Stimulated activated CD8-positive, alpha-beta memory T cell treated with anti-CD3 and anti-CD28 coated beads, Interleukin-12 subunit alpha, Interleukin-12 subunit beta, amount 100 ng/mL, for 24 hours (primary cell): ENCODE measurements around the gene BCAR3.

Experiments used
- DNase-seq: peaks from one replicate; pipeline ENCODE4 v3.0.0-alpha.2; 2020; ENCODE audit errors: extremely low read depth

The BCAR3 gene

DNA sequence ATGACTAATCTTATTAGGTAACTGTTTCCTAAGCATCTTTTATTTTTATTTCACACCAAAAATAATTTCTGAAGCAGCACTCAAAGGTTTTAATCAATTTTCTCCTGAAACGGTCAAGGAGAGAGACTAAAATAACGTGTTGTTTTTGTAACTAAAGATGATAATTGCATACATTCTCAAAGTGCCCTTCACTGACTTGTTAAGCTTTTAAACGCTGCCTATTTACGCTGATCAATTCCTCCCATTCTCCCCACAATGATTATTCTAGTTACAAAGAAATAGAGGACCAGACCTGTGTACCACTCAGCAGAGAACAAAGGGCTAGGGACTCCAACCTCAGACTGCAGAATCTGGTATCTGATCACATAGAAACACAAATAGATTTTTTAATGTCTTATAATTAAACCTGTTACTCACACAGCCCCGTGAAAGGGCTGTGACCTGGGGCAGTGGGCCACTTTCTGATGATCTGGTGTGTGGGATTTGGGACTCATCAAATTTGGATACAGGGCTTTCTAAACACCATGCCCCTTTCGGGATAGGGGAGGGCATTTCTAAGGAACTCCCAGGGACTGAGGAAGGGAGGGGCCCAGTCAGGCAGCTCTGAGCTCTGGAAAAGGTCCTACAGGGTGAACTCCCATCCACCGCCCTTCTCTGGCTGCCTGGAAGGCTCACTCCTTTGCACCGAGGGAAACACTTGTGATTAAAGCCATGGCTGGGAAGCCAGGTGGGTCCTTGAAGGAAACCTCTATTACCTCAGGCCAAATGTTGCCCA lies 65.2 kb downstream of the BCAR3 start:
- DNase-seq = no peak

DNA sequence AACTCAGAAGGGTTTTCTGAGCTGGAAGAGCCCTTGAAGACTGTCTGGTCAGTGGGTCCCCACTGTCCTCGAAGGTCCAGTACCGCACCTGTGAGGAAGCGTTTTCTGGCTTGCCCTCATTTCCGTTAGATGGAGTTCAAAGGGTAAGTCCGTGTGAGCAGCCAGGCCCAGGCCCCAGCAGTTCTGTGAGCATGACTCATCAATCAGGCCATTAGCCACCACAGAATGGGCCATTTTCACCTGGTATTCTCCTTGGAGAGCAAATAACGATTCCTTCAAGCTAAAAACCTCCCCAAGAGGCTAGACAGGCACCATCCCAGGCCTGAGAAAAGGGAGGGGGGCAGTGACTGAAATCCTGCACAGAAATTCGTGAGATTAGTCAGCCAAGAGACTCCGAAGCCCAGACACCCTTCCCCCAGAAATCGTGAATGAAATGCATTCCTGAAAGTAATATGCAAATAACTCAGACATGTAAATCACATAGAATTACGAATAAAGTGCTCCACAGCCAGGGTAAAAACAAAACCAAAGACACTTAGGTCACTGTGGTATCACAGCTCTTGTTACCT lies 66.0 kb downstream of the BCAR3 start:
- DNase-seq = peak; percentile 34

DNA sequence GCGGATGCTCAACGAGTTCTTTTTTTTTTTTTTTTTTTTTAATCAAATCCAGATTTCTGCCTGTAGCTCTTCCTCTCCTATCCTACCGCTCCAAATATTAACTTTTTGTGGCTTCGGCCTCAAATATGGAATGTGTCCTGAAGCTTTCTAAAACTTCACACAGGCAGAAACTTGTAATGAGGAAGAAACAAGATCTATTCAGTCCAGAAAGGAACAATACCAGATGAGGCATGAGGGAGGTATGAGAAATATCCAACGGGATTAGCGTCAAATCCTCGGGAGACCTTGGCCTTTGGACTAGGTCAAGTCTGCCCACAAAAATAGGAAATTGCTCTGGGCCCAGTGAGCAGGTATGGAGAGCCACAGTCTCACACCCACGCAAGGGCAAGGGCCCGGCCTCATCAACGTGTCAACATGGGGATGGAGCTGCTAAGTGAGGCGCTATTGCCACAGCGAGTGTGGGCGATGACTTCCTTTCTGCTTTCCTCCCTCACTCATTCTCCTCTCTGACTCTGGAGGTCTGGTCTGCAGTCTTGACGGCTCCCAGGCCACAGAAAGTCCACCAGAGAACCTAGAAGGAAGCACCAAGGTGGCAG lies 66.6 kb downstream of the BCAR3 start:
- DNase-seq = peak; percentile 30

DNA sequence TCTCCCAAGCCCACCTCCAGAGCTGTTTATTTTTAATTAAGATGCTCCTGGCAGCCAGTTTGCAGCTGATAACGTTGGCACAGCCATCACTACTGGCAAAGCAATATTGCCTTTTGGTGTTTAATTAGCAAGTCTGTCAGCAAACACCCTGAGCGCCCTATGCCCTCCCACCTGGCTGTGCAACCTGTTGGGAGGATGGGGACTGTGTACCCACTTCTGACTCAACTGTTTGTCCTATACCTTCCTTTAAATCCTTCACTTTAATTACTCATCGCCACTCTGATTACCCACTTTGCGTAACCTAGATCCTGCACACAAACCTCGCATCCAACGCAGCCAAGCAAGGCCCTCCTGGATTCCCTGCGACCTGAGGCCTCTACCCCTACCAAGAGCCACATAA lies 67.1 kb downstream of the BCAR3 start:
- DNase-seq = no peak

DNA sequence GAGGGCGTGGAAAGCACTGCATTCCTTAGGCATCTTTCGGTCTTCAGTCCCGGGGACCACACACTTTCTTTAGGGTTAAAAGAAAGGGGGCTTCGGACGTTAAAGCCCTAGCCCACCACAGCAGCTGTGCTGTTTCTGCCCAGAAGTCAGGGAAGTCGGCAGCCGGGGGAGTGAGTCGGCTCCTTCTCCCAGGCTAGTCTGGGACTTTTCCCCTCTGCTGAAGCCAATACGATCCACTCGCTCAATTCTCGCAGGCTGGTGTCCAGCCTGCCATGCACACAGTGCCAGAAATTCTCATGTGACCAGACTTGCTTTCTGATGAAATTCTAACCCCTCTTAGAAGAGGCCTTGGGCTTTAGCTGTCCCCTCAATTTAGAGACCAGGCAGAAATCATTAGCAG lies 67.7 kb downstream of the BCAR3 start:
- no peak for DNase-seq

DNA sequence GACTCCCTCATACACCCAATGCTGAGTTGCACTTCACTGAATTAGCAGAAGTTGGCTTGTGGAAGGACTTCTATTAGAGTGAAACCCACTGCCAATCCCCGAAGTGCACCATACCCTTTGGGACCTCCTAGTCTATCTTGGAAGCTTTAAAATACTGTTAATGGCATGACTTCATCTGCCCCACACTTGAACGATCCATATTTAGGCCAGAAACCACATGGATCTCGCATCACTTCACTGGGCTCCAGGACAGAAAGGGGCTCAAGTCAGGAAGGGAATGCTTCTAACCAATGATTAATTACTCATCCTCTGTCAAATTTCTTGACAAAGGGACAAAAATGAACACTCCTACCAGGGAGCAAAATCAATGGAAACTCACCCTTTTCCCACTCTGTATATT lies 69.1 kb downstream of the BCAR3 start:
- DNase-seq = no peak

DNA sequence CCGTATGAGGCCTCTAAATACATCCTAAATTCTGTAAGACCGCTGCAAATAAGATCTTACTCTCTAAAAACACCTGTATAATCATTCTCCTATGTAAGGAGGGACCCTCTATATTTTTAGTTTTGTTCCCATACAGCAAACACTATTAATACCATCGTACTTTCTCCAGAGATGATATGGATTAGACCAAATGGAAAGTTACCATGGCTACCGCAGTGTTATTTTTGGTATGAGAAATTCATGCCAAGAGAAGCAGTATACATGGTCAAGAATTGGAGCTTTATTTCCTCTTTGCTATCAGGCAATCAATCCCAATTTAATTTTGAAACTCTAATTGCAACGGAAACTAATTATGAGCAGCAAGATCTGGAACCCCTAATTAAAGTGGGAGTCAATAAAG lies 70.0 kb downstream of the BCAR3 start:
- no peak for DNase-seq

DNA sequence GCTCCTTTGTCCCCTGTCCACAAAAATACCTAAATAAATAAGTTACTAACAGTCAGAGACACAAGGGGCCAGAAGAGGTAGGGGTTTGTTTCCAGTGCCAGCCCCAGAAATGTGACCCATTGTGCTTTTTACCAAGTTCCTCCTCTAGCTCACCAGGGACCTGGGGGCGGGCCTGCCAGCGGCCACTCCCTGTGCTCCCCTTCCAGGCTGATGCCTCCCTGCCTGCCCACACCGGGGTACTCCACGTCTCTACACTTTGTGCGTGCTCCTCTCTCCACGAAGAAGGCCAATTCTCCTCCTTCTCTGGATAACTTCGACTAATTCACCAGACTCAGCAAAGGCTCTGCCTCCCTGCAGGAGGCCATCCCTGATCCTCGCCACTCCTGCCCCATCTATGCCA lies 72.1 kb downstream of the BCAR3 start:
- no peak for DNase-seq

DNA sequence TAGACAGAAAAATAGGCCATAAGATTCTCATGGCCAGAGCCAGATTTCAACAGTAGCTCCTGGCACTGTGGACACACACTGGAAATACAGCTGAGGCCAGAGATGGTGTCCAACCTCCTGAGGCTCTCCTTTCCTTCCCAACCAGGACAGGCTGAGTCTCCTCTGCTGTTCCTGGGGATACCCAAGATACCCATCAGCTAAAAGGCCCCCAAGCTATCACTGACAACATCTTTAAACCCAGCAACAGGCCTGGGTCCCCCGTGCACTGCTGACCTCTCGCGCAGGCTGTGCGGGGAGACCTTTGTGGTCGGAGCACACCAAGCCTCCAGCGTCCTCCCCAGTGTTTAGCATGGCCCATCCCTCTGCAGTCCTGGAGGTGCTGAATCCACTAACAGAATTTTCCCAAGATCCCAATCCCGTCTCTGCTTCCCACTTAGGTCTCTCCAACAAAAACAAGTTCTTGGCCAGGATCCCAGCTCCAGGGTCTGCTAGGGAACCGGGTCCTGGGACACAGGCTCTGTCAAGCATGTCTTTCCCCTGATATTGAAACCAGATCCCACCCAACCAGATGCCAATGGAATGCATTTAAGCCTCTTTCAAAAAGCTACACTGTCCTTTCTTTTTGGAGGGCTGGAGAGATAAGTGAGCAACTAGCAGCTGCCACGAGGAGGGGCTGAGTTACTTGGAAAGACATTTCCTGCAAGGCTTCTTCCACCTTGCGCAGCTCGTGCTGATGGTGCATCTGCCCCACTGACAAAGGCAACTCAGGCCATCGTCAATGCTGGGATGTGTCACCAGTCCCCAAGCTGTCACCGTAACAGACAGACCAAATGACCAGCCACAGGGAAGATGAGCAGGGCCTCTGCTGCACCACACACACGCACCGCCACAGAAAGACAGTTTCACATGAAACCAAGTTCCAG lies 73.2 kb downstream of the BCAR3 start:
- DNase-seq = no peak

DNA sequence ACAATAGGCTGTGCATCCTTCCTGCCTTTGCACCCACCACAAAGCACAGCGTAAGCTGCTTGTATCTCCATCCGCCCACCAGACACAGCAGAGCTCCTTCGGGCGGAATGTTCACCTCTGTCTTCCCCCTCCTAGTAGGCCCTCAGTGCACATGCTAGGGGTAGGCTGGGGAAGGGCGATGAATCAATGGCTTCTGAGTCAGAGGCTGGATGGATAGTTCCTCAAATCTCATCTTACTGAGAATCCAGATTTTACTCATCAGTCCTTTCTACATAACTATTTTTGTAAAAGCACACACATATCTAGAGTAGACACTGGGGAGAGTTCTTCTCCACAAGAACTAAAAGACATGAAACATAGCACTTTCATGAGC lies 73.8 kb downstream of the BCAR3 start:
- peak; percentile 14 for DNase-seq

DNA sequence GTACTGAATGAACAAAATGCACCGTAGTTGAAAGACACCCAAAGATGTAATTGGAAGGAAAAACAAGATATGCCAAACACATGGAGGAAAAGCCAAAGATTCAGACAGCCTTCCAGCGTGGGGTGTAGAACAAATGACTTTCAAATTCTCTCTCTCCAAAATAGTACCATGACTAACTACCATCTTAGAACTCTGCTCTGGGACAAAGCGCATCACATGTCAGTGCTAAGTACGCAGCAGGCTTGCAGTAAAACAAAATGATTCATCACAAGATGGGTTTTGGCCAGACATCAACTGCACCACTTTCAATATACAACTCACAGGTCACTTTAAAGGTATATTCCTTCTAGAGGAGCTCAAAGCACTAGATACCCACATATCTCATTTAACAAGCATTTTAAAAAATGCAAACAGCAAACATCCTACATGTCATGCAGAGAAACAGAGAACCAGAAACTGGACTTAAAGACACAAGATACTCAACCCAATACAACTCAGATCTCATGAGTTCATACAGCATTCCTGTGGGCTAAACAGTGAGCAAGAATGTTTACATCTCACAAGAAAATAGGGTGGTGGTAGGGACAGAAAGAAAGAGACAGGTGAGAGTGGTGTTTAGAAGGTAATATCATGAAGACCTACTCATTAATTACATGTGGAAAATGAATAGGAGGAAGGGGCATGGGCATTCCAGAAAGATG lies 75.7 kb downstream of the BCAR3 start:
- no peak for DNase-seq

DNA sequence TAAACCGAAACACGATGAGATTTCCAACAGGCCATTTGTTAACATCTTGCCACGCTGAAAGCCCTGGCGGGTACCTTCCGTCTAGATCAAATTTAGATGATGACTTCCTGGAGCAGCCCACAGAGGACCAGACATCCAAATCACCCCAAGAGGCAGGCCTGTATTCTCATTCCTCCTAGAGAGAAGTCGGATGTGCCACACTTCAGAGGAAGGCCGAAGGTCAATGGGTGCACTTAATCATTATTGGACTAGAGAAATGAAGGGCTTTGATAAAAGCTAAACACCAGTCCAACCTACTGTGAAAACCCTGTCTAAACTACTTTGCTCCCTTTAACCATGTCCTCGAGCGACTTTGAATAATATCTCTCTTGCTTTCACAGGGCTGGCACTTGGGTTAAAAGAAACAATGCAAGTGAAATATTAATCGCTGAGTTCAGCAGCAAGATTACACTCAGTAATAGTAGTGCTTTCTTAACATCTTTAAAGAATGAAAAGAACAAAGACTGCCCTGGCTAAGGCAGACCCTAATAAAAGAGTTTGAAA lies 76.5 kb downstream of the BCAR3 start:
- no peak for DNase-seq

DNA sequence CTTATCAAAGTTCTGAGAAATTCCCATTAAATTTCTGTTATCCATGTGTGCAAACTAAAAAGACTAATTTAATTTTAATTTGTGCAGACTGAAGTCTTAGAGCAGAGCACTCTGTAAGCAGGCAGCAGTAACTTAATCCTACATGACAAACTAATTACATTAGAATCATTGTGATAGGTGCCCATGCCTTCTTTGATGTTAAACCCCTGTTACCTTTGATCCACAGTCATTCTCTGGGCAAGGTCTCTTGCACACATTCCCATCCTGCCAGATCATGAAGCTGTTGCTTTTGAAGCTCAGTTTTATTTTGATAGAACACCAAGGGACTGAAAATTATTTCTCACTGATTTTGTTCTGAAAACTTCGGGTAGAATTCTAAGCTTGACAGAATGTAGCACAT lies 77.2 kb downstream of the BCAR3 start:
- DNase-seq = no peak

DNA sequence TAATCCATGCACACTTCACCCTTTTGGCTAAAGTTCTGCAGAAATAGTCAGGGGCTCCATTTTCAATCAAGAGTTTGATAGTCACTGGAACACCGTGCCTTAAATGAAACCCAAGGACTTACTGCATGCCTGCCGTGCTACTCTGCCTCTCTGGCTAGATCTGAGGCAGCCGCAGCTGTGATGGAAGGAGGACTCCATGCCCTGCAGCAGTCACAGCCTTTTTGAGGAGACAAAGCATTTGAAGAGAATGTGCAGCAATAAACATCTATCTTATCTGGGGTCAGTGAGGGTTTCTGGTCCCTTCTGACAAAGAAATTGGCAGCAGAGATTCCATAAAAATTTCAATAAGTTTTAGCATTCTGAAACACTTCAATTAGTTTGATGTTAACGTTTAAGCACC lies 78.0 kb downstream of the BCAR3 start:
- no peak for DNase-seq

DNA sequence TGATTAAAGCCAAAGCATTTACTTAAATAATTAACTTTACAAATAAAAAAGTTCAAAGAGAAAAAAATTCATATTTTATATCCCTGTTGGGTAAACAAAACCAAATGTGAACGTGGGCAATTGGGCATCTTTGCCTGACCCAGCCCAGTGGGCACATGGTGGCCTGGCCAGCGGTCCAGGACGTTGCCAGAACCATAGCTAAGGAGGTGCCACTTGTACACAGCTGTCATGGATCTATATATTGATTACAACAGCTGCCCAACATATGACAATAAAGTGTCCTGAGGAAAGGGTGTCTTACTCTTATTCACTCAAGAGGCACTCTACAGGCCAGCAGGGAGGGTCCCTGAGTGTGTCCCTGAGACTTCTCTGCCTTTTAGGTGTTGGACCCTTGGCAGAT lies 78.5 kb downstream of the BCAR3 start:
- DNase-seq = no peak

DNA sequence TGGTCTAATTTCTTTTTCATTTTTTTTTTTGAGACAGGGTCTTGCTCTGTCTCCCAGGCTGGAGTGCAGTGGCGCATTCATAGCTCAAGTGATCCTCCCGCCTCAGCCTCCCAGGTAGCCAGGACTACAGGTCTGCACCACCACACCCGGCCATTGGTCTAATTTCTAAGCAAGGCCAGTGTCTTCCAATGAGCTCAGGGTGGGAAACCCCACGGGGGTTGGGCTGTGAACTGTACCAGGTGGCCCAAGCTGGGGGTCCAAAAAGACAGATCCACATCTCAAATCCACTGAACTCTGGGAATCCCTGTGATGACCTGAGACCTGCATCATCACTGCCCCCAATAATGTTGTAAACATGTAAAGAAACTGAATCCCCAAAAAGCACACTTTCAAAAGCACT lies 79.5 kb downstream of the BCAR3 start:
- DNase-seq = no peak

DNA sequence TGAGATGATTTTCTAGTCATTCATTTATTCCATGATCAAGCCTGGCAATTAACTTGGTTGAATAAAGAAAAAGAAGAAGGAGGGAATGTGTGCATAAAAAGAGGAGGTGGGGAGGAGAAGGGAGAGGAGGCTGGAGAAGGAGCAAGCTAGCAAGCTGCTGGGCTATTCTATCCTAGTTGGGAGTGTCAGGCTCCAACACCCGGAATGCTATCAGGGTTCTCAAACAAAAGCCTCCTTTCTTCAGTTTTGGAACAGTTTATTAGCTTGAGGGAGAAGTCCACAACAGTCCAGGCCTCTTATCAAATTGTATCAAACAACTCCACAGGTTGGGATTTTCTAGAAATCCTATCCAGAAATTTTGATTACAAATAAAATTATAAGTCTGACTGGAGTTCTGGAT lies 80.0 kb downstream of the BCAR3 start:
- DNase-seq = no peak

DNA sequence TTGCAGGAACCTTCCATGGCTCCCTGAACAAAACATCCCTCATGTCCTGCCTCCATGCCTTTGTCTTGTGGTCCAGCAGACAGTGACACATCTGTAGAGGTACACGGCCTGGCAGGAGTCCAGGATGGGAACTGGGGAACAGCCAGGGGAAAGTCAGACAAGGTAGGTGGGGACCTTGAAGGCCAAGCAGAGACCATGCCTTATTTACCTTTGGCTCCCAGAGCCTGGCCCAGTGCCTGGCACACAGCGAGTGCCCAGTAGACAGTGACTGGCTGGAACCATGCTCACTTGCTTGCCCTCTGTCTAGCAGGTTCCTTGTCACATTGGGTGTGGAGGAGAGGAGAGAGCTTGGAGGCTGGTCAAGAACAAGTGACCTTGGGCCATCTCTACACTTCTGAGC lies 81.0 kb downstream of the BCAR3 start:
- DNase-seq = no peak

DNA sequence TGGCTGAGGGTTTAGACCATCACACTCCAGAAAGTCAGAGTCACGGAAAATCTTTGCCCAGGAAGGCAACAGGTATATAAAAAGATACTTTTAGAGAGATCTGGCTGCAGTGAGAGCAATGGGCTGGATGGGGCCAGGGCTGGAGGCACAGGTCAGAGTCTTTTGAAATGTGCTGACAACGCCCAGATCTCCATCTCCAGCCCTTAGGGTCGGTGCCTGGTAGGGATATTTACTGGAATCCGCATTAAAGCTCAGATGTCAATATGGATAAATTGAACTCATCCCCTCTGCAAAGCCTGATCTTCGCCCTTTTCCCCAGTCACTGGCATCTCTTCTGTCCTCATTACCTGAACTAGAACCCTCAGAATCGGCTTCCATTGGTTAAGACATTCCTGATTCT lies 82.2 kb downstream of the BCAR3 start:
- no peak for DNase-seq

DNA sequence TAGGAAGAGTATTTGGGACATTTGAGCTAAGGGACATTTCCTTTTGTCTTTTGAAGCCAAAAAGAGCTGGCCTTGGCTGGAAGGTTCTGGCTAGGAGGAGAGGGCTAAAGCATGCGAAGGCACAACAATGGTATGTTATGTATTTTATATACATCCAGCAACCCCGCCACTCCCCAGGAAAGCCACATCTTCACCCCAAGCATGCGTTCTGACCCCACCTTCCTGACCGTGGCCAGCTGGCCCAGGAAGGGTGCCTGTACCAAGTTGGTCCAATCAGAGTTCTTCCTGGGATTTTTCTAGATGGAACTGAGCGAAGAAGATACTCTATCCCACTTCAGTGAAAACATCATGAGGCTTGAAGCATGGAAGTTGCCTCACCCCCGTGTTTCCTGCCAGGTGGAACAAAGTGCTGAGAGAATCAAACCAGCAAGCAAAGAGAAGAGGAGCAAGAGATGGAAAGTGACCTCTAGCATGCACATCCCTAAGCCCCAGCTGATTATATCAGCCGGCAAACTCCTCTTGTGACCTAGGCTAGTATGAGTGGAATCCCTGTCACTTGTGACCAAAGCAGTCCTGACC lies 82.7 kb downstream of the BCAR3 start:
- DNase-seq = no peak

DNA sequence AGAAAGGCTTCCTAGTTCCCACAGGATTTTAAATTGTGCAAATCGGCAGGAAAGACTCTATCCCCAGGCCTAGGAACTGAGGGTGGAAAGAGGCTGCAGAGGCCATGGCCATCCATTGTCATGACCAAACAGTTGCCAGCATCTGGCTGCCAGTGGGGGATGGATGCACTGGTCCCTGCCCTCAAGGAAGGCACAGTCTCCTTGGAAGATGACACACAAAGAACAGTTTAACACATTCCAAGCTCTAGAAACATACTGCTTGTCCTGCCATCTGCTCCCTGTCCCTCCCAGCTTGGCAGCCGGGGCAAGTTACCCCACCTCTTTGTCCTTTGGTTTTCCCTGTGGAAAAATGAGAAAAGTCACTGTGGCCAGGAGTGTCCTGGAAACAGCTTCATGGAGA lies 83.2 kb downstream of the BCAR3 start:
- DNase-seq = no peak
